HTR-8/SVneo (cell line): ENCODE data around the gene POLR3B.
"Not testable (repeated sequence)": the region's sequence is repeated elsewhere in the genome, so short reads cannot be mapped to it uniquely, and the experiment has no call there.

Source experiments
- DNase-seq: peaks from one replicate; pipeline ENCODE4 v3.0.0; 2011; ENCODE audit warnings: low spot score, mixed read lengths; ENCODE audit not compliant: insufficient read length
- FAIRE-seq: peaks from 2 replicates; lab custom pipeline; 2011; peaks lifted over from hg19 to GRCh38; lab: Jason Lieb, UNC

Gene POLR3B

DNA sequence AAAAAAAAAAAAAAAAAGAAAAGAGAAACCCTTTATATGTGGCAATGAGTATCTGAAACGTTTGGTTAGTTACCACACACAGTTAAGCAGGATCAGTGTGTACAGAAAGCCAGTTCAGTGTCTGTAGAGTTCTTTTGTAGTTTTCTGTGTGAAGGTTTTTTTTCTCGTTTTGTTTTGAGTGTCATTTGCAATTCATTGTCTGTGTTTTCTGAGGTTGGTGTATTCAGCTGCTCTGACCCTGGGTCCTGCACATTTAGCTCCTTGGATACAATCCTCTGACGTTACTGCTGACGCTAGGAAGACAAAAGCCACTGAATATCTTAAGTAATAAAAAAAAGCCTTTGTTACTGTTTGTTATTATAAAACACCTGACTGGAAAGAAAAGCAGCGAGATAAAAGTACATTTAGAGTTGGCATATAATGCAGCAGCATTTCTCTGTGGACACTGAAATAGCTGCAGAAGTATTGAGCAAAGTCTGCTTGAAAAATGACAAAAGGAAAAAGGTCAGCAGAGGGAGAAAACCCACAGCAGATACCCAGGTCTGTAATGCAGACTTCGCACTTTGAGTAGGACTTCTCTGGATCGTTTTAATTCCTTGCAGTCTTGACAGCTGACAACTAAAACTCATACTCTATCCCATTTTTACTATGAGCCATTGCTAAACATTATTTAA, 89.0 kb downstream of the POLR3B start:
- FAIRE-seq (no peak), DNase-seq (no peak)

DNA sequence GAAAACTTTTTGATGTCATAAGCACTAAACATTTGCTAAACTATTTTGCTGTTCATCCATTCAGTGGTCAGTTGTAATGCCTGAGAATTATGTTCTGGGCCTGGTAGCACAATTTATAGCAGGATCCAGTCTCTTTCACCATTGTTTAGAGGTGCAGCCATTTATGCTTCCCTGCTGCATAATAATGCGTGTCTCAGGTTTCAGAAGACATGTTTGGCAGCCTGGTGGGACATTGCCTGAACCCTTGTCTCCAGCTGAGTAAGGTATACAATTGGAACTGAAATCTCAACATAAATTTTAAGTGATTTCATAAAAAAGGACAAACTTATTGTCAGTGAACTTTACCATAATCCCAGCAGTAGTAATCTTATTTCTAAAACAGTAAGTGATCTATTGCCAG, 94.8 kb downstream of the POLR3B start:
- FAIRE-seq, result no peak
- DNase-seq, result no peak

DNA sequence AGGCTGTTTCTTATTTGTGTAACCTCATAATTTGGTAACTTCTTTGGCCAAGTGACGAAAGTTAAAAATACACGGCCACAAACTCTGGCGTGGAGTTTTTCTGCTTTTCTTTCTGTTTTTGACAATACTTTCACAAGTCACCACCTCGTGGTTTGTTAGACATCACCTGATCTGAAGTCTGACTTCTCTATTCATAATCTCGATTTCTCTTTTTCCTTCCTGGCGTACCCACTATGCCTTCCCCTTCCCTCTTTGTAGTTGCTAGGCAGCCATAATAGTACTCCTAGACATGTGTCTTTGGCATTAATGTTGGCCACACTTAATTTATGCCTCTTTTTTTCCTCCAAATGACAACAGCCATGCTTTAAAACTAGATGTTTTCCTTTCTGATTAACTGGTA, 97.6 kb downstream of the POLR3B start:
- FAIRE-seq (no peak), DNase-seq (no peak)

DNA sequence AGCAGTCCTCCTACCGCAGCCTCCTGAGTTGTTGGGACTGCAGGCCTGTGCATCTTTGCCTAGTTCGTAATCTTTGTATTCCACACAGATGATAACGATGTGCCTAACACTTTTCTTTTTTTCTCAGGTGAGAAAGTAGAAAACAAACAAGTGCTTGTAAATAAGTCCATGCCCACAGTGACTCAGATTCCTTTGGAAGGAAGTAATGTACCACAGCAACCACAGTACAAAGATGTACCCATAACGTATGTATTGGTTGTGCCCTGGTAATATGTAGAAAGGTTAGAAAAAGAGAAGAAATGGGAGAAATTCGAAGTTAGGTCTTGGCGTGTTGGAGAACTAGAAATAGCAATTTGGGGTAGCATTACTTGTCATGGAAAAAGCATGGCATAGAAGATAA, 101.6 kb downstream of the POLR3B start:
- FAIRE-seq (no peak), DNase-seq (no peak)

DNA sequence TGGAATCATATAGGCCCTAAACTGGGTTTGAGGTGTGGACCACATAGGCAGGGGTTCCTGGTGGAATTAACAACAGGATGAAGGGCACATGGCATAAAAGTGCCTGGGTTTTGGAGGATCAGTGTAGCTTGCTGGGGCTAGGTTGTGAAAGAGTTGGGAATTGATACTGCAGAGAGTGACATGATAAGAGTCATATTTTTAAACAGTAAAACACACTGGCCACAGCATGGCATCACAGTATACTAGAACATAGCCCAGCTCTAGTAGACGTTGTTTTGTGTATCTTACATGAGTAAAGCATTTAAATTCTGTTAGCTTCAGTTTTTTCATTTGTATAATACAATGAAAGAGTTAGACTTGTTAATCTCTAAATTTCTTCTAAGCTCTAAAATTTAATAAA, 102.0 kb downstream of the POLR3B start:
- DNase-seq (no peak), FAIRE-seq (no peak)

DNA sequence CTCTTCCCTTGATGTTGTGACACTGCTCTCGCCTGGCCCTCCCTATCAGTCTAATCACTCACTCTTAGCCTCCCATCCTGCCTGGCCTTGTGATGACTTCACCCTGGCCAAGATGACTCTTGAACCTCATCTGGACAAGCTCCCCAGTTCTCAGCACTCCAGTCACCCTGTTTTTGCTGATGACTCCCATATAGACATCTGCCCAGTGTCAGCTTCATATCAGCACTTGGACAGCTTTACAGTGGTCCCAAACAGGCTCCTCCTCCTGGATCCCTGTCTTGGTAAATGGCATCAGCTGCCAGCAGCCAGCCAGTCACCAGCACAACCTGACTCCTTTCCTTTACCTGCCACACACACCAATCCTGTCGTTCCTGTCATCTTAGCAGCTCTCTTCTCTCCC, 104.2 kb downstream of the POLR3B start:
- DNase-seq (no peak), FAIRE-seq (no peak)

DNA sequence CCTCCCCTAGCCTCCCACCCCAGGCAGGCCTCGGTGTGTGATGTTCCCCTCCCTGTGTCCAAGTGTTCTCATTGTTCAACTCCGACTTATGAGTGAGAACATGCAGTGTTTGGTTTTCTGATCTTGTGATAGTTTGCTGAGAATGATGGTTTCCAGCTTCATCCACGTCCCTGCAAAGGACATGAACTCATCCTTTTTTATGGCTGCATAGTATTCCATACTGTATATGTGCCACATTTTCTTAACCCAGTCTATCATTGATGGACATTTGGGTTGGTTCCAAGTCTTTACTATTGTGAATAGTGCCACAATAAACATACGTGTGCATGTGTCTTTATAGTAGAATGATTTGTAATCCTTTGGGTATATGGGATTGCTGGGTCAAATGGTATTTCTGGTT, 108.1 kb downstream of the POLR3B start:
- FAIRE-seq, DNase-seq: not testable (repeated sequence)

DNA sequence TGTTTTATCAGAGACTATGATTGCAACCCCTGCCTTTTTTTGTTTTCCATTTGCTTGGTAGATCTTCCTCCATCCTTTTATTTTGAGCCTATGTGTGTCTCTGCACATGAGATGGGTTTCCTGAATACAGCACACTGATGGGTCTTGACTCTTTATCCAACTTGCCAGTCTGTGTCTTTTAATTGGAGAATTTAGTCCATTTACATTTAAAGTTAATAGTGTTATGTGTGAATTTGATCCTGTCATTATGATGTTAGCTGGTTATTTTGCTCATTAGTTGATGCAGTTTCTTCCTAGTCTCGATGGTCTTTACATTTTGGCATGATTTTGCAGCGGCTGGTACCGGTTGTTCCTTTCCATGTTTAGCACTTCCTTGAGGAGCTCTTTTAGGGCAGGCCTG, 118.1 kb downstream of the POLR3B start:
- not testable (repeated sequence) for DNase-seq, FAIRE-seq

DNA sequence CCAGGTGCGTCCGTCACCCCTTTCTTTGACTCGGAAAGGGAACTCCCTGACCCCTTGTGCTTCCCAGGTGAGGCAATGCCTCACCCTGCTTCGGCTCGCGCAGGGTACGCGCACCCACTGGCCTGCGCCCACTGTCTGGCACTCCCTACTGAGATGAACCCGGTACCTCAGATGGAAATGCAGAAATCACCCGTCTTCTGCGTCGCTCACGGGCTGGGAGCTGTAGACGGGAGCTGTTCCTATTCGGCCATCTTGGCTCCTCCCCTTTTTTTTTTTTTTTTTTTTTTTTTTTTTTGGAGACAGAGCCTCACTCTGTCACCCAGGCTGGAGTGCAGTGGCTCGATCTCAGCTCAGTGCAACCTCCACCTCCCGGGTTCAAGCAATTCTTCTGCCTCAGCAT, 120.1 kb downstream of the POLR3B start:
- not testable (repeated sequence) for FAIRE-seq, DNase-seq

DNA sequence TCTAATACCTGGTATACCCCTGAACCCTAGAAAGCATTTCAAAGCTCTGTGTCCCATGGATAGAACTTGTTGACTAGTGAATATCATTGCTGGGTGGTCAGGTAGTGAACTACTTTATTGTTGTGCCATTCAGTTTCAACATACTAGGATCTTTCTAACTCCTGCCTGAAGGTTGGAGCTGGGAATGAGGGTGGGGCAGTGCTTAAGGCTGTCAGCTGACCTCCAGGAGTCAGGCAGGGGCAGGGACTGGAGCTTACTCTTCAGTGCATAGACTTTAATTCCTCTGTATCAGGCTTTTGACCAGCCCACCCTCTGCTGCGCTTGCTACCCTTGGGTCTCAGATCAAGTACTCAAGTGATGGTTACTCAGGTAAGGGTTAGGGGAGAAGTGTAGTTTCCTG, 122.7 kb downstream of the POLR3B start:
- no peak for DNase-seq
- FAIRE-seq, result no peak

DNA sequence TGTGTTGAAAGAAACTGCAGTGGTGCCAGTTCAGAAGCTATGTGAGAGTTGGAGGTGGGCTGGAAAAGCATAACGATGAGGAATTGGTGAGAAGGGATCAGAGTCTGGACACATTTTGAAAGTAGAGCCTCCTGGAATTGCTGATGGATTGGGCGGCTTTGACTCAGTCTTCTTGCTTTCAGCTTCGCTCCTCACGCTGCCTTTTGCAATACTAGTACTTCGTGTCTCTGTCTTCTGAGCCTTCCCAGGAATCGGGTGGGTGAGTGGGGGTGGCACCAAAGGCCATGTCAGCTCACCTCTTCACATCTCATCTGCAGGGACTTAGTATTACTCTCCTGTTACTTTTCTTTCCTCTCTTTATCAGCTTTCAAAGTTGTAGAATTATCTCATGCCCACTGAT, 123.7 kb downstream of the POLR3B start:
- DNase-seq (no peak), FAIRE-seq (no peak)

DNA sequence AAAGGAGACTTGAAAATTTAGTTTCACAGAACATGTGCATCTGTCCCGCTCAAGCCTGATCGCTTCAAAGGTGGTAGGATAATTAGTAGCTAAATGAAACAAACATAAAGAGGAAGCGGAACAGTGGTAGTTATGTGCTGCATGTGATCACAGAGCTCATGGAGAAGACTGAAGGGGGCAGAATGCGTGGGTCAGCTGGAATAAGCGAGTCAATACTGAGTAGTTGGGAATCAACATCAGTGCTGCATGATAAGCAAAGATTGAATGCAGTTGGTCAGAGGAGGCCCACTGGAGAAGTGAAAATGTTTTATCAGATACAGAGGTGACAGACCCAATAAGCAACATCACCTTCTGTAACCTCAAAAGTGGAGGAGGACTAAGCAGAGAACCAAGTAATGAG, 130.1 kb downstream of the POLR3B start:
- DNase-seq (no peak), FAIRE-seq (no peak)

DNA sequence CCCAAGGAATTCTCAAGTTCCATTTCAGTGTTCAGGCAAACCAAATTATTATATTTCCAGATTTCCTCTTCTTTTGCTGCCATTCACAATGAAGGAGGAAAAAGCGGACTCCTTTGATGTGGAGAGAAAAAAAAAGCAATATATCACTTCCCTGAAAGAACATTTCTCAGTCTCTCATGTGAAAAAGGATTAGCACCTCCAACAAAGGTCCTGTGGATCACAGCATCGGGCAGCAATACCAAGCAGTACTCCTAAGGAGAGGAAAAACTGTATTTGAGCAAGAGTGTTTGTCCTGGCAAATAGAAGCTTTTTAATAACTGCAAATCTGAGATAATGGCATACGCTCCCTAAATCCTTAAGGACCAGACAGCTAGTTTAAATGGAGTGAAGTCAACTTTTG, 131.3 kb downstream of the POLR3B start:
- FAIRE-seq (no peak), DNase-seq (no peak)

DNA sequence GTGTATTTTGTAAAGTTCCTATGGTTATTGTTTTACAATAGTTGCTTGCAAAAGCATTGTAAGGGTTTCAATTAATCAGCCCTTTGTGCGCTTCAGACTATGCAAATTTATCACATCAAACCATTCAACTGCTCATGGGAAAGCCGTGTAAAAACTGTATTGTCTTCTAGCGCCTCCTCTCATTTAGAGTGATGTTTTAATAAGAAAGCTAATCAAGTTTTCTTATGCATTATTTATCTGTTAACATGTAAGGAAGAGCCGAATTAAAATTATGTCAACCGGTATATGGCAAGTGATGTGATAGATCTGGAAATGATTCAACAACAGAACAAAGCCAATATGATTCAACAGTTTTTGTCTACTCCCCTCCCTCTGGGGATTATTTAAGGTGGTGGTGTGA, 132.7 kb downstream of the POLR3B start:
- no peak for FAIRE-seq
- no peak for DNase-seq

DNA sequence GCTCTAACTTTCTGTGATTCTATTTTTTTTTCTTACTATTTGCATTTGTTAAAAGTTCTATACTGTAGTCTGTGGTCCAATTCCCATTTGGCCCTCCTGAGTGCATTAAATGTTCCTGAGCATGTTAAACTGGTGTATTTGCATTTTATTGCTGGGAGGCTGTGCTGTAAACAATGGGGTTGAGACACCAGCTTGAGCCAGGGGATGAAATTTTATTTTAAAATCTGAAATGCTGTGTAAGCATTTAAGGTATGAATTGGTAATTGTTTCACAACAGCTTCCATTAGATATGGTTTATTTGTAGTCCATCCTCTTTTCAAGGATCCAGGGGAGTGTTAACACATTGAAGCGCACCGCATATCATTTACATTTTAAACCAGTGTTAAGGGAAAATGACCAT, 135.3 kb downstream of the POLR3B start:
- no peak for FAIRE-seq

DNA sequence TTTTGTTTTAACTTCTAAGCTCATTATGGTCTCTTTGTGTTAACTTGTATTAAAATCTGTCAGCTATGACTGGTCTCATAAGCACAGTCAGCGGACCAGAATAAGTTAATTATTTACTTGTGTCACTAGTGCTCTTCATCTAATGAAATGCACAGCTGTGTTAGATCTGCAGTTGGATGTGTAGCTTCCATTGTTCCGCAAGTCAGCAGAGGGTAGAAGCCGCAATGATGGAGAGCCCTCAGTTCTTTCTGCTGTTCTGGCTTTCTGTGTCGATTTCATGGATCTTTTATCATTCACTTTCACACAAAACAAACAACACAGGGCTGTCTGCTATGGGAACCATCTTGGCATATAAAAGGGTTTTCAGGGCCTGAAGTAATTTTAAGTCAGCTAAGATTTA, 136.0 kb downstream of the POLR3B start:
- no peak for DNase-seq
- no peak for FAIRE-seq

More for the DNA sequence above, 135.3 kb downstream of the POLR3B start:
- DNase-seq, result no peak

DNA sequence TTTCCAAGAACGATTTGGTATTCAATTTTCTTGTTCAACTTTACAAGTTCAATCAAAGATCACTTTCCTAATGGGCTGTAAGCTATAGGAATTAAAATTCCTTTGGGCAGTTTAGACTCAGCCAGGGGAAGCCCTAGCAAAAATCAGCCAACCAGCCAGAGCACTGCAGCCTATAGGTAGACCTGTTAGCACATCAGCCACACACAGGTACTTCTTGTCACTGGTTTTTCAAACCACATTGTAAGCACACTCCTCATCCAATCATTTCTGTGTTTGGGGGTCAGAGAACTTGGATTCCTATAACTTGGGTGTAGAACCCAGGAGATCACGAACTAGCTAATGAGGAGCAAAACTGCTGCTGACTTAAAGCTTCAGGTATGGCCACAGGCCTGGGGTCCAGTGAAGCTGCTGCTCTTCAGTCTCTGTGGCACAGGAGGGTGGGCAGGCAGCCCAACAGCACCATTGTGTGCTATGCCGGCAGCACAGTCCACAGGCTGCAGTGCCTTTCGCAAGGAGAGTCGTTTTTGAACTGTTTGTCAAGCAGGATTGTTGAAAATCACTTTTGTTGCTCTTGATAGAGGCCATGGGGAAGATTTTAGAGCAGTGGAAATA, 137.9 kb downstream of the POLR3B start:
- DNase-seq, result no peak
- FAIRE-seq, result no peak

DNA sequence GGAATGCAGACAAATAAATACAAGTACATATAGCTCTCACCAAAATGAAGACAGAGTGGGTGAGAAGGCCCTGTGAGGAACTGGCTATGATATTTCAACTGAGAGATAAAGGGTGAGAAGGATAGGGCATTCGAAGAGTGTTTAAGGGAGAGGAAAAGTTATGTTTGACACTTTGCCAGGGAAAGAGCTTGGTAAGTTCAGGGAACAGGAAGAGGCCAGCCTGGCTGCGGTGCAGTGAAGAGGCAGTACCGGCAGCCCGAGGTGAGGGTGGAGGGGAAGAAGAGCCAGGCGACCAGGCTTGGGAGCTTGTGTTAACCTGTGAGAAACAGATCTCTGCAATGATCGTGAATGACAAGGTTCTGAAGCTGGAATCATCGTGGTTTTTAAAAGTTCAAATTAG, 140.5 kb downstream of the POLR3B start:
- FAIRE-seq (no peak), DNase-seq (no peak)

DNA sequence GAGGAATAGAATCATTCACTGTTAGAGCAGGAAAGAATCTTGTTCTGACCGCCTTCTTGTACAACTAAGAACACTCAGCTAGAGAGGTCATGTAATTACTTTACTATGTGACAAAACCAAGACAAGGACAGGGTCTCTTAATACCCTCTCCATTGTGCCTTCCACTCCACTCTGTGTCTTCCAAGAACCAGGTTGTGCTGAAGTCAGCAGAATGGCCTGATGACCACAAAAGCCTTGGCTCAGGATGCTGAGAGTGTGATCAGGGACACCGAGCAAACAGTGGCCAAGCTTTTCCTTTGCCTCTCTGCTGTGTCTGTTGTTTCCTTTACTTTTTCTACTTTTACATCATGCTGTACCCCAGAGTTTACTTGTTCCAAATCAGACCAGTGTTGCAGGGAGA, 142.1 kb downstream of the POLR3B start:
- no peak for FAIRE-seq
- DNase-seq, result no peak

DNA sequence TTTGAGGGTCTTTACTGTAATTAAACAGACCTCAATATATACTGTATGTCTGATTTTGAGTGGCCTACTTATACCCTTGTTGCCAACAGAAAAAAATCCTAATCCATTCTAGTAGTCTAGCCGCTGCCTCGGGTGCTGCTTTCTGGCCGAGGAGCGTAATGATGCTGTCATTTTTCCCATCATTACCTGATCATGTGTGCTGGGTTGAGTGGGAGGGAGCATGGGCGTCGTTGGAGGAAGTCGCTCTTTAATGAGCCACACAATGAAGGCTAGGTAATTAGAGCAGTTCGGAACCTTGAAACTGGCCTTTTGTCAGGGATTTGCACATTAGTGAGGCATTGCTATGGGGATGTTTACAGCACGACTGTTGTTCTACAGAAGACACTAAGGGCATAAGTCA, 149.1 kb downstream of the POLR3B start:
- no peak for FAIRE-seq

DNA sequence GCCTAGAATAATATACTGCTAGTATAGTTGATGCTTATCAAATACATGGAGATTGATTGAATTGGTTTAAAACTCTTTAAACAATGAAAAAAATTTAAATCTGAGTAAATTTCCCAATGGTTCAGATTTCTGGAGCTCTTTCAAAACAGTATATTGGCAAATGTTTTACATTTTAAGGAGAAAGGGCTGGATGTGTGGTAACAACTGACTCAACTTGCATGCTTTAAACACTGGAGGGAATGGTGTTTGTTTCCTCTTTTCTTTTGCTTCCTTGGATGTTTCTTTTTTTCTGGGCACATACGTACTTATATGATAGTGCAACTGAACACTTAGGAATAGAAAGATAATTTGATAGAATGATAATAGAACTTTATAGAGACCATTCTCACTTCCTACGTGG, 151.4 kb downstream of the POLR3B start:
- no peak for DNase-seq
- FAIRE-seq, result no peak

More for the DNA sequence above, 149.1 kb downstream of the POLR3B start:
- DNase-seq, result no peak

DNA sequence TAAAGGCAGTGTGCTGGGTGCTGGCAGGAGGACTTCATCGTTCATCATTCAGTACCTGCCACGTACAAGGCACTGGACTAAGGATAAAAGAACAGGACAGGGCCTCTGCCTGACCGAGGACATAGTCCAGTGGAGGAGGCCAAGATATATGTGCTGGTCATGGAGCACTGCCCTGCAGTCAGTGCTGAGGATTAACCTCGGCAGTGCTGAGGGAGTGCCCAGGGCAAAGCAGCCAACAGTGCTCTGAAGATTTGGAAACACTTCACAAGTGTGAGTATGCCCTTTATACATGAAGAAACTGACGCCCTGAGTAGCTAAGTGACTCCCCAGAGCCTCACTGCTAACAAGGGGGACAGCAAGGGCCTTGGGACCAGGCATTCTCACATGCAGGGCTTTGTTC, 153.8 kb downstream of the POLR3B start:
- FAIRE-seq, result no peak
- DNase-seq, result no peak
